Loucy (cell line): ENCODE data around the gene OVAAL.

Experiments used
- H2AFZ ChIP-seq: fragments of 200-600 bp; sonication (generic); 2 replicates; pipeline ENCODE4 v1.6.0; 2016; ENCODE audit warnings: antibody characterized with exemption, mild to moderate bottlenecking, low read length, moderate library complexity
- H3F3A ChIP-seq: fragments of 200-600 bp; 2 replicates; pipeline ENCODE4 v1.6.0; 2016; ENCODE audit warnings: antibody characterized with exemption, low read depth, mild to moderate bottlenecking
- H3K27me3 ChIP-seq: fragments of 200-600 bp; sonication (generic); 2 replicates; pipeline ENCODE4 v1.6.1; 2014; ENCODE audit warnings: low read length, mild to moderate bottlenecking; ENCODE audit not compliant: insufficient read depth, poor library complexity, severe bottlenecking
- H3K36me3 ChIP-seq: fragments of 200-600 bp; sonication (generic); 2 replicates; pipeline ENCODE4 v1.6.1; 2016; ENCODE audit warnings: low read length; ENCODE audit not compliant: insufficient read depth
- H3K4me1 ChIP-seq: fragments of 200-600 bp; sonication (generic); 2 replicates; pipeline ENCODE4 v1.5.1; 2014; ENCODE audit warnings: low read length, mild to moderate bottlenecking; ENCODE audit not compliant: insufficient read depth, poor library complexity, severe bottlenecking
- H3K4me2 ChIP-seq: fragments of 200-600 bp; sonication (generic); 2 replicates; pipeline ENCODE4 v1.6.0; 2014; ENCODE audit warnings: antibody characterized with exemption, low read length, low read depth, mild to moderate bottlenecking; ENCODE audit not compliant: poor library complexity, severe bottlenecking
- H3K4me3 ChIP-seq: fragments of 200-600 bp; sonication (generic); 2 replicates; pipeline ENCODE4 v1.5.1; 2014; ENCODE audit warnings: low read length, mild to moderate bottlenecking, mixed read lengths; ENCODE audit not compliant: poor library complexity, severe bottlenecking
- H3K79me2 ChIP-seq: fragments of 200-600 bp; sonication (generic); 2 replicates; pipeline ENCODE4 v1.6.1; 2014; ENCODE audit warnings: low read length; ENCODE audit not compliant: insufficient read depth
- H3K9ac ChIP-seq: fragments of 200-600 bp; sonication (generic); 2 replicates; pipeline ENCODE4 v1.6.0; 2014; ENCODE audit warnings: mild to moderate bottlenecking, low read depth, low read length, moderate library complexity; ENCODE audit not compliant: poor library complexity, severe bottlenecking
- H3K9me2 ChIP-seq: fragments of 200-600 bp; sonication (generic); replicated peaks from 2 replicates; pipeline ENCODE4 v1.6.1; 2016; ENCODE audit warnings: low read depth, low read length, mixed read lengths
- H3K9me3 ChIP-seq: fragments of 200-600 bp; sonication (generic); 2 replicates; pipeline ENCODE4 v1.6.1; 2014; ENCODE audit warnings: mild to moderate bottlenecking, antibody characterized with exemption, low read length, low read depth; ENCODE audit not compliant: insufficient read depth
- H4K20me1 ChIP-seq: fragments of 200-600 bp; sonication (generic); 2 replicates; pipeline ENCODE4 v1.6.0; 2014; ENCODE audit warnings: antibody characterized with exemption, low read length, mild to moderate bottlenecking; ENCODE audit not compliant: insufficient read depth, poor library complexity, severe bottlenecking
- EZH2phosphoT487 ChIP-seq: fragments of 200-600 bp; IDR thresholded peaks from 2 replicates; pipeline ENCODE4 v1.6.1; 2018; ENCODE audit warnings: antibody characterized with exemption, mild to moderate bottlenecking, moderate library complexity, borderline replicate concordance
- TF ChIP-seq, protein P1 (sequence below): fragments of 200-600 bp; sonication (generic); conservative IDR thresholded peaks from 2 replicates; pipeline ENCODE4 v1.5.1; 2014; ENCODE audit warnings: mild to moderate bottlenecking, antibody characterized with exemption, low read length

OVAAL gene

GRCh38 chr1:180590889-180591288 is 32.1 kb downstream of the OVAAL start:
- Histone ChIP-seq H3K9me2 (no peaks in the 10 kb centered on the region), H2AFZ (no peak overlapping the region), H3F3A (no peaks in the 10 kb centered on the region), H3K4me1 (no peaks in the 10 kb centered on the region), H3K36me3 (no peaks in the 10 kb centered on the region), H3K4me2 (no peak overlapping the region), H3K27me3 (no peaks in the 10 kb centered on the region), H3K79me2 (no peaks in the 10 kb centered on the region), H3K9ac (no peak overlapping the region), H4K20me1 (no peaks in the 10 kb centered on the region), H3K4me3 (no peak overlapping the region), H3K9me3 (no peaks in the 10 kb centered on the region)
- TF ChIP-seq, protein P1, sequence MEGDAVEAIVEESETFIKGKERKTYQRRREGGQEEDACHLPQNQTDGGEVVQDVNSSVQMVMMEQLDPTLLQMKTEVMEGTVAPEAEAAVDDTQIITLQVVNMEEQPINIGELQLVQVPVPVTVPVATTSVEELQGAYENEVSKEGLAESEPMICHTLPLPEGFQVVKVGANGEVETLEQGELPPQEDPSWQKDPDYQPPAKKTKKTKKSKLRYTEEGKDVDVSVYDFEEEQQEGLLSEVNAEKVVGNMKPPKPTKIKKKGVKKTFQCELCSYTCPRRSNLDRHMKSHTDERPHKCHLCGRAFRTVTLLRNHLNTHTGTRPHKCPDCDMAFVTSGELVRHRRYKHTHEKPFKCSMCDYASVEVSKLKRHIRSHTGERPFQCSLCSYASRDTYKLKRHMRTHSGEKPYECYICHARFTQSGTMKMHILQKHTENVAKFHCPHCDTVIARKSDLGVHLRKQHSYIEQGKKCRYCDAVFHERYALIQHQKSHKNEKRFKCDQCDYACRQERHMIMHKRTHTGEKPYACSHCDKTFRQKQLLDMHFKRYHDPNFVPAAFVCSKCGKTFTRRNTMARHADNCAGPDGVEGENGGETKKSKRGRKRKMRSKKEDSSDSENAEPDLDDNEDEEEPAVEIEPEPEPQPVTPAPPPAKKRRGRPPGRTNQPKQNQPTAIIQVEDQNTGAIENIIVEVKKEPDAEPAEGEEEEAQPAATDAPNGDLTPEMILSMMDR, result no peak
- no peak for TF ChIP-seq EZH2phosphoT487

- Histone ChIP-seq H3K4me2 (no peak overlapping the region), H3K36me3 (no peaks in the 10 kb centered on the region), H3F3A (no peaks in the 10 kb centered on the region), H3K27me3 (no peaks in the 10 kb centered on the region), H3K79me2 (no peaks in the 10 kb centered on the region), H3K9ac (no peak overlapping the region), H3K9me2 (no peaks in the 10 kb centered on the region), H3K4me3 (no peak overlapping the region), H3K9me3 (no peaks in the 10 kb centered on the region), H2AFZ (no peak overlapping the region), H4K20me1 (no peaks in the 10 kb centered on the region), H3K4me1 (no peaks in the 10 kb centered on the region)
- TF ChIP-seq EZH2phosphoT487, result no peak
- TF ChIP-seq, protein P1, result no peak
Observed at GRCh38 chr1:180593382-180593781, 34.6 kb downstream of the OVAAL start.

DNA sequence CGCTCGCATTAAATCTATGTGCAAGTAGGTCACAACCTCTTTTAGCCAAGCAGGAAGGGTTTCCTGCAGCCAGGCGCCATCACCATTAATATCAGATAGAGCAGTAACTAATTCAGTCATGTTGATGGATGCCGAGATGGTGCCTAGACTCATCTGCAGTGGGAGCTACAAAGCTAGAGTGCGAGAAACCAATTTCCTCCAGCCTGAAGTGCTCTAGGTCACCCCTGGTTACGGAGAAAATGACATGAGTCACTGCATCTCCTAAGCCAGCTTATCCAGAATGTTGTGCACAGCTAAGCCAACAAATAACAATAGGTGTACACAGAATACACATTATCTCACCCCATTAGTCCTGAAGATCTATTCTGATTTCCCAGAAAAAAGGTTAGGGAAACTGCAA is 36.0 kb downstream of the OVAAL start:
- Histone ChIP-seq H2AFZ (no peak overlapping the region), H3K4me1 (no peaks in the 10 kb centered on the region), H3K9me3 (no peaks in the 10 kb centered on the region), H3K9ac (no peak overlapping the region), H3K36me3 (no peaks in the 10 kb centered on the region), H3K79me2 (no peaks in the 10 kb centered on the region), H3K9me2 (no peaks in the 10 kb centered on the region), H3K4me2 (no peak overlapping the region), H3F3A (no peaks in the 10 kb centered on the region), H3K27me3 (no peaks in the 10 kb centered on the region), H3K4me3 (no peak overlapping the region), H4K20me1 (no peaks in the 10 kb centered on the region)
- TF ChIP-seq, protein P1, result no peak
- TF ChIP-seq EZH2phosphoT487, result no peak
